Sigmoid colon (tissue), 4 donors: ENCODE data around the gene LARP4.

Experiments
- EP300 ChIP-seq, 4 donors: sonication (generic); formaldehyde crosslinking; IDR thresholded peaks; one replicate each; pipeline ENCODE4 v1.6.1; 2017; ENCODE audit warnings: antibody characterized with exemption in 4 of 4
- POLR2A ChIP-seq, 2 donors: fragments of 450-650 bp; IDR thresholded peaks; one replicate each; pipeline ENCODE4 v1.6.1; 2016; ENCODE audit warnings: antibody characterized with exemption in 2 of 2, mild to moderate bottlenecking in 2 of 2, moderate library complexity in 2 of 2
- POLR2AphosphoS5 ChIP-seq, 4 donors: sonication (generic); formaldehyde crosslinking; IDR thresholded peaks; one replicate each; pipeline ENCODE4 v1.6.1; 2017; ENCODE audit warnings: antibody characterized with exemption in 4 of 4
- TF ChIP-seq, protein P1 (sequence below), 4 experiments: fragments of 450-650 bp in 3 of 4; fragments of 200-600 bp in 1 of 4; IDR thresholded peaks; one replicate each; pipeline ENCODE4 v1.5.1; 2016 to 2019; ENCODE audit warnings: antibody characterized with exemption in 4 of 4, mild to moderate bottlenecking in 3 of 4, moderate library complexity in 2 of 4

DNA sequence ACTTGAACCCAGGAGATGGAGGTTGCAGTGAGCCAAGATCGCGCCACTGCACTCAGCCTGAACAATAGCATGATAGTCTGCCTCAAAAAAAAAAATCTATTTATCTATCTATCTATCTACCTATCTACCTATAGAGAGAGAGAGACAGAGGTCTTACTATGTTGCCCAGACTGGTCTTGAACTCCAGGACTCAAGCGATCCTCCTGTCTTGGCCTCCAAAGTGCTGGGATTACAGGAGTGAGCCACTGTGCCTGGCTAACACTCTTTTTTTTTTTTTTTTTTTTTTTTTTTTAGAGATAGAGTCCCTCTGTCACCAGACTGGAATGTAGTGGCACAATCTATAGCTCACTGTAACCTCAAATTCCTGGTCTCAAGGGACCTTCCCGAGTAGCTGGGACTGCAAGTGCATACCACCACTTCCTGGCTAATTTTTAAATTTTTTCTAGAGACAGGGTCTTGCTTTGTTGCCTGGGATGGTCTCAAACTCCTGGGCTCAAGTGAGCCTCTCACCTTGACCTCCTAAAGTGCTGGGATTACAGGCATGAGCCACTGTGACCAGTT, 6.1 kb upstream of the LARP4 start:
- TF ChIP-seq POLR2A (IDR thresholded peaks at IDR 0.05) (no peak), POLR2AphosphoS5 (IDR thresholded peaks at IDR 0.05) (no peak), EP300 (IDR thresholded peaks at IDR 0.05) (no peak)
- TF ChIP-seq, protein P1, sequence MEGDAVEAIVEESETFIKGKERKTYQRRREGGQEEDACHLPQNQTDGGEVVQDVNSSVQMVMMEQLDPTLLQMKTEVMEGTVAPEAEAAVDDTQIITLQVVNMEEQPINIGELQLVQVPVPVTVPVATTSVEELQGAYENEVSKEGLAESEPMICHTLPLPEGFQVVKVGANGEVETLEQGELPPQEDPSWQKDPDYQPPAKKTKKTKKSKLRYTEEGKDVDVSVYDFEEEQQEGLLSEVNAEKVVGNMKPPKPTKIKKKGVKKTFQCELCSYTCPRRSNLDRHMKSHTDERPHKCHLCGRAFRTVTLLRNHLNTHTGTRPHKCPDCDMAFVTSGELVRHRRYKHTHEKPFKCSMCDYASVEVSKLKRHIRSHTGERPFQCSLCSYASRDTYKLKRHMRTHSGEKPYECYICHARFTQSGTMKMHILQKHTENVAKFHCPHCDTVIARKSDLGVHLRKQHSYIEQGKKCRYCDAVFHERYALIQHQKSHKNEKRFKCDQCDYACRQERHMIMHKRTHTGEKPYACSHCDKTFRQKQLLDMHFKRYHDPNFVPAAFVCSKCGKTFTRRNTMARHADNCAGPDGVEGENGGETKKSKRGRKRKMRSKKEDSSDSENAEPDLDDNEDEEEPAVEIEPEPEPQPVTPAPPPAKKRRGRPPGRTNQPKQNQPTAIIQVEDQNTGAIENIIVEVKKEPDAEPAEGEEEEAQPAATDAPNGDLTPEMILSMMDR (IDR thresholded peaks at IDR 0.05) = no peak
